NB4 (cell line): ENCODE results near the gene ZSCAN10.
"Not testable (repeated sequence)": the region's sequence is repeated elsewhere in the genome, so short reads cannot be mapped to it uniquely, and the experiment has no call there.

Source experiments
- MYC ChIP-seq: IDR thresholded peaks from 2 replicates; pipeline ENCODE4 v1.6.1; 2011; ENCODE audit warnings: low read depth, low read length
- POLR2A ChIP-seq: IDR thresholded peaks from 2 replicates; pipeline ENCODE4 v1.6.1; 2011; ENCODE audit warnings: mild to moderate bottlenecking; ENCODE audit not compliant: insufficient read length; ENCODE audit errors: extremely low read depth
- TF ChIP-seq, protein P1 (sequence below): IDR thresholded peaks from one replicate; pipeline ENCODE4 v1.5.1; 2012; ENCODE audit warnings: low read depth, low read length
- TF ChIP-seq, protein P2 (sequence below): IDR thresholded peaks from 2 replicates; pipeline ENCODE4 v1.6.1; 2011; ENCODE audit warnings: low read depth, low read length

DNA sequence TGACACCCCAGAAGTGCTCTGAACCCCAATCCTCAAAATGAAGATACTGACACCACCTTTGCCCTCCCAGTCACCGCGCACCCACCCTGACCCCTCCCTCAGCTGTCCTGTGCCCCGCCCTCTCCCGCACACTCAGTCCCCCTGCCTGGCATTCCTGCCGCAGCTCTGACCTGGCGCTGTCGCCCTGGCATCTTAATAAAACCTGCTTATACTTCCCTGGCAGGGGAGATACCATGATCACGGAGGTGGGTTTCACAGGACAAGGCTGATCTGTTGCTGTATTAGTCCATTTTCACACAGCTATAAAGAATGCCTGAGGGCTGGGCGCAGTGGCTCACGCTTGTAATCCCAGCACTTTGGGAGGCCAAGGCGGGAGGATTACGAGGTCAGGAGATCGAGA lies 17.1 kb downstream of the ZSCAN10 start:
- TF ChIP-seq, protein P1, sequence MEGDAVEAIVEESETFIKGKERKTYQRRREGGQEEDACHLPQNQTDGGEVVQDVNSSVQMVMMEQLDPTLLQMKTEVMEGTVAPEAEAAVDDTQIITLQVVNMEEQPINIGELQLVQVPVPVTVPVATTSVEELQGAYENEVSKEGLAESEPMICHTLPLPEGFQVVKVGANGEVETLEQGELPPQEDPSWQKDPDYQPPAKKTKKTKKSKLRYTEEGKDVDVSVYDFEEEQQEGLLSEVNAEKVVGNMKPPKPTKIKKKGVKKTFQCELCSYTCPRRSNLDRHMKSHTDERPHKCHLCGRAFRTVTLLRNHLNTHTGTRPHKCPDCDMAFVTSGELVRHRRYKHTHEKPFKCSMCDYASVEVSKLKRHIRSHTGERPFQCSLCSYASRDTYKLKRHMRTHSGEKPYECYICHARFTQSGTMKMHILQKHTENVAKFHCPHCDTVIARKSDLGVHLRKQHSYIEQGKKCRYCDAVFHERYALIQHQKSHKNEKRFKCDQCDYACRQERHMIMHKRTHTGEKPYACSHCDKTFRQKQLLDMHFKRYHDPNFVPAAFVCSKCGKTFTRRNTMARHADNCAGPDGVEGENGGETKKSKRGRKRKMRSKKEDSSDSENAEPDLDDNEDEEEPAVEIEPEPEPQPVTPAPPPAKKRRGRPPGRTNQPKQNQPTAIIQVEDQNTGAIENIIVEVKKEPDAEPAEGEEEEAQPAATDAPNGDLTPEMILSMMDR = not testable (repeated sequence)
- not testable (repeated sequence) for TF ChIP-seq MYC, POLR2A
- TF ChIP-seq, protein P2, sequence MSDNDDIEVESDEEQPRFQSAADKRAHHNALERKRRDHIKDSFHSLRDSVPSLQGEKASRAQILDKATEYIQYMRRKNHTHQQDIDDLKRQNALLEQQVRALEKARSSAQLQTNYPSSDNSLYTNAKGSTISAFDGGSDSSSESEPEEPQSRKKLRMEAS = not testable (repeated sequence)
